ENCODE measurements around the gene TCP11.

Gene TCP11

DNA sequence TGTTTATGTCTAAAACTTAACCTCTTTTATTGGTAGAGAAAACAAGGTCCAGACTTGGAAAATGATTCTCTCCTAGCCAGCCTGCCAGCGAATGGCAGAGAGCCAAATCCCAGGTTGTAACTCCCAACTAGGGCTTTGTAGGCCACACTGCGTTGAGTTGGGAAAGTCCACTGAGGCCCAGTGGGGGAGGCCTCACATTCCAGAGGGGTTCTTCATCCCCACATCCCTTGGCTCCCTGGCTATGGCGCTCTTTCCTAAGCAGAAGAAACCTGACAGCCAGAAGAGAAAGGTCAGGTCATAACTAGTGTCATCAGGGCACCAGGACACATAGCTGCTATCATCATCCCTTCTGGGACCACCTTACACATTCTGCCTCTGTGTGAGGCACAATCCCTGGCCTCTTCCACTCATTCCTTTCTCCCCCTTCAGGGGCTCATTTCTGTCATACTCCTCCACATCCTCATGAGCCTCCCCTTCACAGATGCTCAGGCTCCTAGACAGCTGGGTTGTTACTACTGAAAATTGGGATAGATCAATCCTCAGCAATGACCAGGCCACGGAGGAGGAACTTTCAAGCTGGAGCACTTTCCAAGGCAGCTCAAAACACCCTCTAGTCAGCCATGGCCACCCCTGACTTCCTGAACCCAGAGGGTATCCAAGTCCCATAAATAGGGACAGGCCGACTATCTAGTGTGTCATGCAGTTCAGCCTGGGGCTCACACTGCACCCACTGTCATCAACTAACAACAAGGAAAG, 48.6 kb downstream of the TCP11 start:
- DNase-seq (ENCODE audit: low read depth), result peak; percentile 34

GRCh38 chr6:35091346-35092083, 49.6 kb downstream of the TCP11 start:
- DNase-seq (ENCODE audit: low read depth), result peak; percentile 7

- no peak for DNase-seq (ENCODE audit: low read depth)
Measured at GRCh38 chr6:35090734-35091133, 50.4 kb downstream of the TCP11 start.

GRCh38 chr6:35089935-35090505, 51.1 kb downstream of the TCP11 start:
- DNase-seq (ENCODE audit: low read depth), result peak; percentile 44

- DNase-seq (ENCODE audit: low read depth), result no peak
Measured at GRCh38 chr6:35089216-35089934, 51.8 kb downstream of the TCP11 start.

DNA sequence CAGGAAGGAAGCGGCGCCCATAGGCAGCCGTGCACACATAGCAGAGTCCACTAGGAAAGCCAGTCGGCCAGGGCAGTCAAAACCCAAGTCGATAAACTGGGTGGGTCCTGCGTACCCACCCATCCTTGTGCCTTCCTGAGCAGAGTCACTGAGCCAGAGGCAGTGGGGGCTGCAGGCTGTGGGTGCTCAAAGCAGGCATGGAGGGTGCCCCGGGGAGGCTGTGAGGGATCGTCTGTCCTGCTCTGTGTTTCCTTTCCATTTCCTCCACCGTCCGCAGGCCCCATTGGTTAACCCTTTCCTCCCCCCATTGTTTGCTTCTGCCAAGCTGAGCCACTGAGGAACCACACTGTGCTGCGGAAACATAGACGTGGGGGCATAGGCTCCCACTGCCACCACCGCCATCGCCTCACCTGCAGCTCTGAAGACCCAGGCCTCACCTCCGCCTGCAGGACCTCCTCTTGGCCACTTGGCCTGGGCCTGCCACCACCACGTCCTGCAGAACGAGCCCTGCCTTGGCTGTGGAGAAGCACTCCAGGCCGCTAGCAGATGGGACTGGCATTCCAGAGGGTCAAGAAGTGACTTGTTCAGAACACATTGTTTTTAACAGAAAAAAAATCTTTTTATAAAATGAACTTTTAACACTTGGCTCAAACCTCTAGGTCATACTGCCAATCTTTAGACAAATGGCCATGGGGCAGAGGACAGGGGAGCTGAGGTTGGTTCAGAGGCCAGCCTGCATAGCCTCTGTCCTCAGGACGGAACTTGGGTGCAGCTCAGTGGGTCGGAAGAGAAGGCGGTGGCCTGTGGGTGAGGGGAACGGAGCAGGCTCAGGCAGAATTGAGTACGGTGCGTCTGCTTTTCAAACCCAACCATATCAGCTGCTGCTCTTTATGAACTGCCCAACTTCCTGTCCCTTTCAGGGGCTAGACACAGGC, 52.6 kb downstream of the TCP11 start:
- no peak for DNase-seq (ENCODE audit: low read depth)

- DNase-seq (ENCODE audit: low read depth), result no peak
Measured at GRCh38 chr6:35087361-35088280, 53.5 kb downstream of the TCP11 start.

DNA sequence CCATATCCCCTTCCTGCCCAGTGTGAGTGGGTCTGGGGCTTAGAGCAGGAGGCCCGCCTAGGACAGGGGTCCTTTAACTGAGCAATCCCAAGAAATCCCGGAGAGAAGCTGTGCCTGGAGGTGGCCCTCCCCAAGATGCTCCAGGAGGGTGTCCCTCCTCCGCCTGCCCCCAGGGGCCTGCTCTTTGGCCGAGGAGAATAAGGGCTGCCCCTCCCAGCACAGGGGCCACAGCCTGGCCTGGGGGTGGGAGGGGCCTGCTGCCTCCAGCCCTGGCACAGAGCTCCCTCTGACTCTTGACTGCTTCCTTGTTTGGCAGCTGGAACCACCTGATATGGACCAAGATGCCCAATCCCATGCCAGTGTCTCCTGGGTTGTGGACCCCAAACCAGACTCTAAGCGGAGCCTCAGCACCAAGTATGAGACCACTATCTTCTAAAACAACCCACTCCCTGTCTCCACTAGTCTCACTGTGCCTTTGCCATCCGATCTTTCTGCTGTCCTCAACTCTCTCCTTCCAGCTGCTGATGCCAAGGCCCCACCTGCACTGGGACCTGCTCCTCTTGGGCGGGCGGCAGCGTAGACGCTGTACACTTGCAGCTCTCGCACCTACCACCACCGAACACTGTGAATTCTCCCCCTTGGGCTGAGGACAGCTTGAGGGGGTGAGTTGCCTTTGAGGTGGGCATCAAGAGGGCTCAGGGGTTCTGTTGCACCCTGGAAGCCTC, 54.3 kb downstream of the TCP11 start:
- DNase-seq (ENCODE audit: low read depth), result no peak

- no peak for DNase-seq (ENCODE audit: low read depth)
Measured at GRCh38 chr6:35086282-35086632, 54.9 kb downstream of the TCP11 start.

DNA sequence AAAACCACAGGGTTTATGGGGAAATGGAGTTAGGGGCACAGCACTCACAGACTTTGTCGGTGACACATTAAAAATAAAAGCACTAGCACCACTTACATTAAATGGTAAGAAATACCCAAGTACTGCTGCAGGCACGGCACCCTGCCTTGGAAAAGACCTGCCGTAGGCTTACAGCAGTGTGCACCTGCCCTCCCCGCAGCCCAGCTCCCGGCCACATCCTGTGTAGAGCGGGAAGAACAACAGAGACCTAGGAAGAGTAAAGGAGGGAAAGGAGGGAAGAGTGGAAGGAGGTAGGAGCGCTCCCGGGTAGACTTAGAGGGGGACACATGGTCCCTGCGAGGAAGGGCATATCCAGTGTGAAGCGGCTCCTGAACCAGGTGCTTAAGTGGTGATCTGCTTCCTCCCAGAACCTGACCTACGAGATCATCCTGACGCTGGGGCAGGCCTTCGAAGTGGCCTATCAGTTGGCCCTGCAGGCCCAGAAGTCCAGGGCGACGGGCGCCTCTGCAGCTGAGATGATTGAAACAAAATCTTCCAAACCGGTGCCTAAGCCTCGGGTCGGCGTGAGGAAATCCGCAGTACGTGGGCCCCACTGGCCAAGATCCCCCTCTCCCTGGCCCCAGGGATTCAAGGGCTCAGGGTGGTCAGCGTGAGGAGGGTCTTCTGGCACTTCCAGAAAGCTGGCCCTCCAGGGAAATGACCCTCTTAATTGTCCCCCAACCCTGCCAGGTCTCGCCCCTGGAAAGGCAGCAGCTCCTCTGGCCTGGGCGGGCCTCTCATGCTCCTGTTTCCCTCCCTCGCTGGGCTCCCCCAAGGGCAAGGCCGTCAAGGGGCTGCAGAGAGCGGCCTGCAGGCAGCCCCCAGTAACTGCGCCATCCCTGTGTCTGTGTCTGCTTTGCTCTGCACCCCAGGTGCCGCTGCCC, 55.5 kb downstream of the TCP11 start:
- no peak for DNase-seq (ENCODE audit: low read depth)

- DNase-seq (ENCODE audit: low read depth), result no peak
Measured at GRCh38 chr6:35084511-35085203, 56.5 kb downstream of the TCP11 start.

DNA sequence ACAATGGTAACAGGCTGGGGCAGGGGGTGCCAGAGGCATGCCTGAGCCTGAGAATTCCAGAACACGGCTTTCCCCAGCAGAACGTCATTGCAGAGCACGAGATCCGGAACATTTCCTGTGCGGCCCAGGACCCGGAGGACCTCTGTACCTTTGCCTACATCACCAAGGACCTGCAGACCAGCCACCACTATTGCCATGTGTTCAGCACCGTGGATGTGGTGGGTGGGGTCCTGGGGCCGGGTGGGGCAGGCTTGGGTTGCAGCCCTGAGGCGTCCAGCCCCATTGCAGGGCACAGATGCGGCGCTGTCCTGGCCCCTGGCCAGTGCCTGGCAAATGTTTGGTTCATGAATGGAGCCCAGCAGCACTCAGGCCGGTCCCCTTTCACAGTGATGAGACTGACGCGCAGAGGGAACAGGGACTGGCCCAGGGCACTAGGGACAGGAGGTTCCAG, 57.1 kb downstream of the TCP11 start:
- no peak for DNase-seq (ENCODE audit: low read depth)

DNA sequence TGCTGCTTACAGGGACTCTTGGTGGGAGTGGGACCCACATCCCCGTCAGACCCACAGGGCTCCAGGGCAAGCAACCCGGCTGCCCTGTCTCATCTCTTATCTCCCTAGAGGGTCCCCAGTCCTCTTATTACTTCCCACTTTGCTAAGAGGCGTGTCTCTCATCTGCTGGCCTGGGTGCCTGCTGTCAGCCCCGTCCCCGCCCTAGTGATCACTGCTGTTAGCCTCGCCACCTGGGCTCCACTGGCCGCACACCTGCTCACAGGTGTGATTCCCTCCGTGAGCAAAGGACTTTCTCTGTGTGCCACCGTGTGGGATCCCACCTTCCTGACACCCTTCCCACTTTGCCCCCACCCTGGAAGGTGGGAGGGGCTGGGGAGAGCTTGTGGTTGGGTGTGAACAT, 57.6 kb downstream of the TCP11 start:
- DNase-seq (ENCODE audit: low read depth), result no peak

GRCh38 chr6:35082733-35083403, 58.3 kb downstream of the TCP11 start:
- DNase-seq (ENCODE audit: low read depth), result no peak

GRCh38 chr6:35082046-35082732, 59.0 kb downstream of the TCP11 start:
- no peak for DNase-seq (ENCODE audit: low read depth)

DNA sequence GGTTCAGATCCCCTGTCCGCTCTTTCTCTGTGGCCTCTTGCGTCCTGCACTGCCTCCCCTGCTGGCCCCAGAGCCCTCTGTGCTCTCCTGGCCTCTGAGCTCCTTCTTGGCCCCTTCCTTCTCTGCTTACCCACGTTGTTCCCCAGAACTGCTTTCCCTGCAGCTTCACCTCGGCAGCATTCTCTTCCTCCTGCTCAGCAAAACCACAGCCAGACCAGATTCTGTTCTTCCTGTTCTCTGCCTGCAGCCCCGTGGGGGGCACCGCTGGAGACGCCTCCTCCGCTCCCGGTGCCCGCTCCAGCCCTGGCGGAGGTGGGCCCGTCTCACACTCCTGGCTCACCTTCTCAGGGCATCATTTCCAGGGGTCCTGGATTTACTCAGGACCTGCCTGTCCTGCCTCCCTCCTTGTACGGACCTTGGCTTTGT, 59.7 kb downstream of the TCP11 start:
- no peak for DNase-seq (ENCODE audit: low read depth)
